A549 (cell line): ENCODE measurements around the gene APOA1. TPM values are rescaled to one million over a fixed set of nuclear protein-coding genes. Genes with fewer than 3 reads are reported as not detected.

Experiments
- ATAC-seq, 2 experiments: fragments of 200-7000 bp in 1 of 2; fragments of >200 bp in 1 of 2; cut with Nextera tagmentation in 1 of 2; cut with Tn5 transposase in 1 of 2; 3 replicates each; pipeline versions ENCODE4 v1.8.0 to v1.9.1; 2018 to 2020; ENCODE audit warnings: mild to moderate bottlenecking in 1 of 2, moderate library complexity in 1 of 2
- CTCF ChIA-PET: fragments of 300-600 bp; sonication (Branson Sonifier 250); formaldehyde crosslinking; extraction: SDS; loops from one replicate; lab custom pipeline; 2021; ENCODE audit warnings: antibody characterized with exemption, inconsistent platforms; lab: Yijun Ruan, JAX
- POLR2A ChIA-PET: fragments of 350-600 bp; formaldehyde crosslinking; extraction: SDS; loops from one replicate; lab custom pipeline; 2021; ENCODE audit warnings: antibody characterized with exemption, inconsistent platforms; lab: Yijun Ruan, JAX
- DNase-seq, 2 experiments: peaks; one replicate each; pipeline versions ENCODE4 v3.0.0 to v3.0.0-alpha.2; 2011 to 2016; ENCODE audit warnings: low read depth in 1 of 2, low spot score in 1 of 2
- FAIRE-seq: peaks from 2 replicates; lab custom pipeline; 2011; peaks lifted over from hg19 to GRCh38; lab: Jason Lieb, UNC
- H3K27ac ChIP-seq, 2 experiments: fragments of >200 bp; sonication (Bioruptor Twin); formaldehyde crosslinking; 3 replicates each; pipeline ENCODE4 v1.5.1; 2016 to 2017
- H3K4me1 ChIP-seq: fragments of >200 bp; sonication (Bioruptor Twin); formaldehyde crosslinking; 3 replicates; pipeline ENCODE4 v1.6.1; 2016
- H3K4me2 ChIP-seq: fragments of >200 bp; sonication (Bioruptor Twin); formaldehyde crosslinking; 3 replicates; pipeline ENCODE4 v1.6.1; 2016
- H3K4me3 ChIP-seq: fragments of >200 bp; sonication (Bioruptor Twin); formaldehyde crosslinking; 3 replicates; pipeline ENCODE4 v1.5.1; 2016
- H3K9me3 ChIP-seq: fragments of >200 bp; sonication (Bioruptor Twin); formaldehyde crosslinking; 3 replicates; pipeline ENCODE4 v1.6.1; 2016
- BHLHE40 ChIP-seq: IDR thresholded peaks from 2 replicates; pipeline ENCODE4 v1.6.1; 2012; ENCODE audit warnings: low read depth, low read length, inconsistent platforms
- CBX2 ChIP-seq: fragments of 200-600 bp; sonication (generic); IDR thresholded peaks from 2 replicates; pipeline ENCODE4 v1.6.1; 2016; ENCODE audit warnings: low read depth, mild to moderate bottlenecking, borderline replicate concordance
- CEBPB ChIP-seq, 2 experiments: fragments of >200 bp in 1 of 2; sonication (Bioruptor Twin) in 1 of 2; formaldehyde crosslinking in 1 of 2; IDR thresholded peaks; 2 replicates each; pipeline ENCODE4 v1.6.1; 2012 to 2016
- EHMT2 ChIP-seq: fragments of 200-600 bp; sonication (generic); IDR thresholded peaks from 2 replicates; pipeline ENCODE4 v1.6.1; 2016; ENCODE audit warnings: antibody characterized with exemption, low read depth, mild to moderate bottlenecking, moderate library complexity
- EP300 ChIP-seq, 2 experiments: fragments of >200 bp; sonication (Bioruptor Twin); formaldehyde crosslinking; IDR thresholded peaks; 2 replicates in 1 of 2; 3 replicates in 1 of 2; pipeline ENCODE4 v1.6.1; 2016 to 2017
- ESRRA ChIP-seq: fragments of 150-350 bp; IDR thresholded peaks from 2 replicates; pipeline ENCODE4 v1.6.1; 2014; ENCODE audit warnings: mild to moderate bottlenecking, low read length, borderline replicate concordance
- FOSL2 ChIP-seq, 2 experiments: fragments of 450-650 bp in 1 of 2; fragments of >200 bp in 1 of 2; sonication (Bioruptor Twin) in 1 of 2; formaldehyde crosslinking; IDR thresholded peaks; 2 replicates each; pipeline versions ENCODE4 v1.5.0 to v1.6.1; 2016 to 2020; ENCODE audit warnings: mild to moderate bottlenecking in 1 of 2, moderate library complexity in 1 of 2
- FOXS1 ChIP-seq: fragments of 250-450 bp; sonication (Bioruptor Pico); IDR thresholded peaks from 2 replicates; pipeline ENCODE4 v1.5.0; 2020; ENCODE audit warnings: mild to moderate bottlenecking, moderate library complexity
- HOXA7 ChIP-seq: fragments of 250-450 bp; sonication (Bioruptor Pico); IDR thresholded peaks from 2 replicates; pipeline ENCODE4 v1.5.0; 2020; ENCODE audit warnings: mild to moderate bottlenecking, moderate library complexity
- JUNB ChIP-seq: fragments of >200 bp; sonication (Bioruptor Twin); formaldehyde crosslinking; IDR thresholded peaks from 2 replicates; pipeline ENCODE4 v1.6.1; 2016
- KDM5A ChIP-seq: fragments of 200-600 bp; sonication (generic); IDR thresholded peaks from 2 replicates; pipeline ENCODE4 v1.6.1; 2016; ENCODE audit warnings: antibody characterized with exemption, mild to moderate bottlenecking
- MAFK ChIP-seq: fragments of 450-650 bp; IDR thresholded peaks from 2 replicates; pipeline ENCODE4 v1.6.1; 2014; ENCODE audit not compliant: partially characterized antibody
- MAZ ChIP-seq: fragments of 150-350 bp; IDR thresholded peaks from 2 replicates; pipeline ENCODE4 v1.6.1; 2014; ENCODE audit warnings: antibody characterized with exemption, low read depth, low read length, borderline replicate concordance
- MYC ChIP-seq: IDR thresholded peaks from 2 replicates; pipeline ENCODE4 v1.6.1; 2012; ENCODE audit warnings: mild to moderate bottlenecking, inconsistent platforms, low read length, improper control_type of control experiment, borderline replicate concordance
- NFE2L2 ChIP-seq: fragments of 150-350 bp; conservative IDR thresholded peaks from 2 replicates; pipeline ENCODE4 v1.6.1; 2014; ENCODE audit warnings: low read length
- NR3C1 ChIP-seq: fragments of >200 bp; sonication (Bioruptor Twin); formaldehyde crosslinking; IDR thresholded peaks from 3 replicates; pipeline ENCODE4 v1.6.1; 2017
- PHF8 ChIP-seq: fragments of 200-600 bp; sonication (generic); IDR thresholded peaks from 2 replicates; pipeline ENCODE4 v1.6.1; 2016; ENCODE audit warnings: low read depth, mild to moderate bottlenecking, antibody characterized with exemption, moderate library complexity, borderline replicate concordance
- POLR2A ChIP-seq: IDR thresholded peaks from 2 replicates; pipeline ENCODE4 v1.6.1; 2012; ENCODE audit warnings: mild to moderate bottlenecking, low read length
- RAD21 ChIP-seq, 2 experiments: fragments of >200 bp in 1 of 2; sonication (Bioruptor Twin) in 1 of 2; formaldehyde crosslinking in 1 of 2; IDR thresholded peaks in 1 of 2; conservative IDR thresholded peaks in 1 of 2; 2 replicates in 1 of 2; 3 replicates in 1 of 2; pipeline ENCODE4 v1.6.1; 2012 to 2018; ENCODE audit warnings: inconsistent platforms in 1 of 2
- RARB ChIP-seq: fragments of 250-450 bp; sonication (Bioruptor Pico); IDR thresholded peaks from 2 replicates; pipeline ENCODE4 v1.8.0; 2021; ENCODE audit warnings: mild to moderate bottlenecking, moderate library complexity
- RFX5 ChIP-seq: fragments of 450-650 bp; IDR thresholded peaks from 2 replicates; pipeline ENCODE4 v1.7.1; 2014; ENCODE audit warnings: antibody characterized with exemption, mild to moderate bottlenecking, moderate library complexity
- SMC3 ChIP-seq: fragments of >200 bp; sonication (Bioruptor Twin); formaldehyde crosslinking; IDR thresholded peaks from 3 replicates; pipeline ENCODE4 v1.6.1; 2018; ENCODE audit warnings: inconsistent platforms
- TP53 ChIP-seq: fragments of 250-450 bp; sonication (Bioruptor Pico); IDR thresholded peaks from 2 replicates; pipeline ENCODE4 v1.5.0; 2021; ENCODE audit warnings: mild to moderate bottlenecking, moderate library complexity
- ZSCAN20 ChIP-seq: fragments of 250-450 bp; sonication (Bioruptor Pico); IDR thresholded peaks from 2 replicates; pipeline ENCODE4 v1.8.0; 2022; ENCODE audit warnings: mild to moderate bottlenecking, moderate library complexity
- WGBS: methylation state at CpG from one replicate; pipeline ENCODE4 v1.1.6; 2017; ENCODE audit errors: missing lambda C conversion rate; 5-methylcytosine and 5-hydroxymethylcytosine counted together
- polyA plus RNA-seq, 4 experiments: library from polyadenylated mRNA; depleted of rRNA in 3 of 4; stranded (reverse); fragments of >200 nt; fragmentation: RNase III in 1 of 4; extraction: RNeasy Plus Mini Kit Qiagen cat#74134 plus additional on column Dnase treatment in 1 of 4; gene quantifications; 2 replicates in 3 of 4; 3 replicates in 1 of 4; pipeline ENCODE4 v1.2.3, GENCODE V29; 2011 to 2017
- TF ChIP-seq, protein P1 (sequence below): fragments of 250-450 bp; sonication (Bioruptor Pico); IDR thresholded peaks from 2 replicates; pipeline ENCODE4 v1.5.0; 2021; ENCODE audit warnings: mild to moderate bottlenecking, moderate library complexity, borderline replicate concordance
- TF ChIP-seq, protein P2 (sequence below): fragments of >200 bp; sonication (Bioruptor Twin); formaldehyde crosslinking; IDR thresholded peaks from 2 replicates; pipeline ENCODE4 v1.6.1; 2016
- TF ChIP-seq, protein P3 (sequence below): fragments of >200 bp; sonication (Bioruptor Twin); formaldehyde crosslinking; IDR thresholded peaks from 3 replicates; pipeline ENCODE4 v1.6.1; 2016

The APOA1 gene
- polyA plus RNA-seq, 2 of the 4 experiments (the other 2 are of a cell fraction): 0.23 TPM; not detected in 1

DNA sequence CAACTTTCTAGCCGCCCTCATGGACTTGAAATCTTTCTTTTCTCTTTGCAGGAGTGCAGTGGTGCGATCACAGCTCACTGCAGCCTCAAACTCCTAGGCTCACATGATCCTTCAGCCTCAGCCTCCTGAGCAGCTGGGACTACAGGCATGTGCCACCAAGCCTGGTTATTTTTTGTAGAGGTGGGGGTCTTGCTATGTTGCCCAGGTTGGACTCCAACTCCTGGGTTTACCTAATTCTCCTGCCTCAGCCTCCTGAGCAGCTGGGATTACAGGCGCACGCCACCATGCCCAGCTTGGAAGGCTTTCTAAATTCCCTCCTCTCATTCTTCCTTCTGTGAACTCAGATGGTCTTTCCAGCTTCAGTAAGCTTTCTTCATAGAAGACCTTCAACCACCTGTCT is 4.7 kb upstream of the APOA1 start:
- Histone ChIP-seq H3K4me2 (no peak overlapping the region), H3K9me3 (no peaks in the 10 kb centered on the region), H3K4me3 (no peak overlapping the region), H3K27ac (no peak overlapping the region), H3K4me1 (no peaks in the 10 kb centered on the region)
- WGBS: 94% methylated on average over 4 of the region's 4 CpGs
- no peak for DNase-seq
- CTCF ChIA-PET: no interaction called here
- no peak for FAIRE-seq
- ATAC-seq: no peak
- POLR2A ChIA-PET: no interaction called here
- no peak for TF ChIP-seq CEBPB (IDR thresholded peaks at IDR 0.05)
- TF ChIP-seq RAD21 (conservative IDR thresholded peaks at IDR 0.05 in 1 of 2, IDR thresholded peaks at IDR 0.05 in 1 of 2): no peak
- no peak for TF ChIP-seq JUNB
- TF ChIP-seq, protein P1, sequence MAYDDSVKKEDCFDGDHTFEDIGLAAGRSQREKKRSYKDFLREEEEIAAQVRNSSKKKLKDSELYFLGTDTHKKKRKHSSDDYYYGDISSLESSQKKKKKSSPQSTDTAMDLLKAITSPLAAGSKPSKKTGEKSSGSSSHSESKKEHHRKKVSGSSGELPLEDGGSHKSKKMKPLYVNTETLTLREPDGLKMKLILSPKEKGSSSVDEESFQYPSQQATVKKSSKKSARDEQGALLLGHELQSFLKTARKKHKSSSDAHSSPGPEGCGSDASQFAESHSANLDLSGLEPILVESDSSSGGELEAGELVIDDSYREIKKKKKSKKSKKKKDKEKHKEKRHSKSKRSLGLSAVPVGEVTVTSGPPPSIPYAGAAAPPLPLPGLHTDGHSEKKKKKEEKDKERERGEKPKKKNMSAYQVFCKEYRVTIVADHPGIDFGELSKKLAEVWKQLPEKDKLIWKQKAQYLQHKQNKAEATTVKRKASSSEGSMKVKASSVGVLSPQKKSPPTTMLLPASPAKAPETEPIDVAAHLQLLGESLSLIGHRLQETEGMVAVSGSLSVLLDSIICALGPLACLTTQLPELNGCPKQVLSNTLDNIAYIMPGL: no peak
- no peak for TF ChIP-seq MAZ
- TF ChIP-seq, protein P2, sequence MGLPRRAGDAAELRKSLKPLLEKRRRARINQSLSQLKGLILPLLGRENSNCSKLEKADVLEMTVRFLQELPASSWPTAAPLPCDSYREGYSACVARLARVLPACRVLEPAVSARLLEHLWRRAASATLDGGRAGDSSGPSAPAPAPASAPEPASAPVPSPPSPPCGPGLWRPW: no peak
- TF ChIP-seq, protein P3, sequence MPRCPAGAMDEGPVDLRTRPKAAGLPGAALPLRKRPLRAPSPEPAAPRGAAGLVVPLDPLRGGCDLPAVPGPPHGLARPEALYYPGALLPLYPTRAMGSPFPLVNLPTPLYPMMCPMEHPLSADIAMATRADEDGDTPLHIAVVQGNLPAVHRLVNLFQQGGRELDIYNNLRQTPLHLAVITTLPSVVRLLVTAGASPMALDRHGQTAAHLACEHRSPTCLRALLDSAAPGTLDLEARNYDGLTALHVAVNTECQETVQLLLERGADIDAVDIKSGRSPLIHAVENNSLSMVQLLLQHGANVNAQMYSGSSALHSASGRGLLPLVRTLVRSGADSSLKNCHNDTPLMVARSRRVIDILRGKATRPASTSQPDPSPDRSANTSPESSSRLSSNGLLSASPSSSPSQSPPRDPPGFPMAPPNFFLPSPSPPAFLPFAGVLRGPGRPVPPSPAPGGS: no peak
- TF ChIP-seq CBX2: no peak
- no peak for TF ChIP-seq ESRRA
- no peak for TF ChIP-seq FOSL2 (IDR thresholded peaks at IDR 0.05)
- no peak for TF ChIP-seq FOSL2 (CRISPR knock-in tag; IDR thresholded peaks at IDR 0.05)
- TF ChIP-seq NR3C1: no peak
- no peak for TF ChIP-seq EP300 (IDR thresholded peaks at IDR 0.05)
- no peak for TF ChIP-seq MAFK
- no peak for TF ChIP-seq PHF8
- TF ChIP-seq NFE2L2: no peak

DNA sequence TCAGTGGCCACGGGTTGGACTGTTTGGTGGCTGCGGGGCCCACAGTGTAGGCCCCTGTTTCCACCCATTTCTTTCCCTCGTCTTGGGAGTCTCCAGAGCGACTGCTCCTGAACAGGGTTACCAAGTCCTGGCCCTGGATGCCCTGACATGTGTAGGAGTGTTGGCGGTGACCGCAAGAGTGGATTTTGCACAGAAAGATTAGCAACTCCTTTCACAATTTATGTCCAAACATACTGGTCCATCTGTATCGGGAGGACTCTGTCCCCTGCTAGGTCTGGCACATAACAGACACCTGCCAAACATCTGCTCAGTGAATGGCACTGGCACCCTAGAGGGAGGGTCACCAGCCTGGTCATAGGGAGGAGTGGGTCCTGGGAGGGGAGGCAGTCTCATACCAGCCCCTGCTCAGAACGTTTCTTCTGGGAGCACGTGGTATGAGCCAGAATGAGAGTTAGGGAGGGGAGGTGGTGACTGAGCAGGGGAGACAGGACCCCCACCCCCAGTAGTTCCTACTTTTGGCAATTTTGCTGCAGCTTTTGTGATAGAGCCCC is 3.4 kb upstream of the APOA1 start:
- Histone ChIP-seq H3K9me3 (no peaks in the 10 kb centered on the region), H3K4me3 (no peak overlapping the region), H3K4me1 (no peaks in the 10 kb centered on the region), H3K27ac (no peak overlapping the region), H3K4me2 (no peak overlapping the region)
- ATAC-seq (no peak), FAIRE-seq (no peak), DNase-seq (no peak)
- TF ChIP-seq MAZ (no peak), BHLHE40 (no peak), ZSCAN20 (CRISPR knock-in tag) (no peak), KDM5A (no peak), RAD21 (conservative IDR thresholded peaks at IDR 0.05 in 1 of 2, IDR thresholded peaks at IDR 0.05 in 1 of 2) (no peak), EHMT2 (no peak)
- ChIA-PET CTCF (interaction anchor here (1.2 to 1.8 kb wide), 2 partner anchors 12 to 19 kb away, joined by 3 to 4 read pairs; no protein-coding TSS in a partner anchor), POLR2A (no interaction called here)
- WGBS: 76% methylated on average over 5 of the region's 9 CpGs

DNA sequence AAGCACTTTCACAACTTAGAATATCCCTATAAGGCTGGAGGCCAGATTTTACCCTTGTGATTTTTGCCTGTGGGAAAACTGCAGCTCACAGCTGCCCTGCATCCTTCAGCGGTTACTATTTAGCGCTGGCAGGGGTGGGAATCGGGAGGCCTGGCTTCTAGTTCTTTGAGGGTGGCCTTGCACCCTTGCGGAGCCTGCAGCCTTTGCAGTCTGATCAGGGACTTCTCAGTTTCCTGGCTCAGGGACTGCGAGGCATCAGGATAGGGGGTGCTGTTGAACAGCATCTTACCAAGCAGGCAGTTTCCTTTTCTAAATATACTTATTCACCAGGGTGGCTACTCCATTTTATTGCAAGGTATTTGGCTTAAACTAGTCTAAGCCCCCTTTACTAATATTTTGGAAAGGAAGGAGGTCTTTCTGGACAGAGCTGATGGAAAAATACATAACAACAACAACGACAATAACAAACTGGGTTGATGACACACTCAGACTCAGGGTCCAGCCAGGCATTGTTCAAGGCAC is 2.9 kb upstream of the APOA1 start:
- no peak overlapping the region for H3K27ac ChIP-seq
- 65% methylated on average over 5 of the region's 6 CpGs for WGBS
- ATAC-seq (no peak), FAIRE-seq (no peak), DNase-seq (no peak)
- CTCF ChIA-PET: interaction anchor here (1.1 to 1.8 kb wide), 4 partner anchors 13 to 51 kb away, joined by 3 to 4 read pairs (median 4); partner anchors contain the start of gene APOA5
- no peak for TF ChIP-seq MYC
- no peak for TF ChIP-seq BHLHE40
- TF ChIP-seq ZSCAN20 (CRISPR knock-in tag): no peak
- no peak for TF ChIP-seq SMC3
- TF ChIP-seq HOXA7 (CRISPR knock-in tag): no peak
- TF ChIP-seq TP53 (CRISPR knock-in tag): no peak
- TF ChIP-seq FOXS1 (CRISPR knock-in tag): no peak
- no peak for TF ChIP-seq RARB (CRISPR knock-in tag)
- no peak for TF ChIP-seq POLR2A
- TF ChIP-seq RFX5: no peak
- no peak for TF ChIP-seq CBX2
- TF ChIP-seq EP300 (IDR thresholded peaks at IDR 0.05): no peak
- H3K4me3 ChIP-seq: no peak overlapping the region
- POLR2A ChIA-PET: no interaction called here
- no peaks in the 10 kb centered on the region for H3K9me3 ChIP-seq
- 0 out of 3 replicates have a peak, but pooled peaks cover 4% of the 10 kb centered on the region for H3K4me1 ChIP-seq
- no peak overlapping the region for H3K4me2 ChIP-seq
